Measurements from ENCODE around the gene MGAT4B.

The MGAT4B gene

DNA sequence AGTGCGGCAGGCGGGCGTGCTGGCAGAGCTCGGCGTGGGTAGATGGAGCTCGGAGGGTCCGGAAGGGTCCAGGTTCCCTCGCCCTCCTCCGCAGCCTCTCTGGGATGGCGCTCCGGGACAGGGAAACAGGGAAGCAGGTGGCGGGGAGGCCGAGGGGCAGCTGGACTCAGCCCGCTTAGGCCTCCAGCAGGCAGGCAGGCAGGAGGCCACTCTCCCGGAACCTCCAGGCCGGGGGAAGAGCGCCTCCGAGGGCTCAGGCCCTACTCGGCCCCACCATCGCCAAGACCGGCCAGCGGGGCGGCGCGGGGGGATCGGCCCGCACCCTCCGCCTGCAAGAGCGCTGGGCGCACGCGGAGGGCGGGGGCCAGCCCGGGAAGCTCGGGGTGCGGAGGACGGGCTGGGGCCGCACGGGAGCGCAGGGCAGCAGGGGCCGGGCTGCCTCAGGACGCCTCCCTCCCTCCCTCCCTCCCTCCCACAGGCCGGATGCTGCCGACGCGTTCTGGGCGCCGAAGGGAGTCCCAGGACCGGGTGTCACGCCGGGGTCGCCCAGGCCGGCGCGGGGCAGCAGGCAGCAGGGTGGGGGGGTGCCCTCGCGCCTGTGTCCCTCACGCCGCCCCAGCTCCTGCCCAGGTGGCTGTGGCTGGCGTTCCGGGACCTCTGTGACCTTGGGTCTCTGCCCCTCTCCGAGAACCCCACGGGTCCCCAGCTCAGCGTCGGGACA, 977 bp downstream of the MGAT4B start:
- peak; percentile 32 to 53 for DNase-seq

DNA sequence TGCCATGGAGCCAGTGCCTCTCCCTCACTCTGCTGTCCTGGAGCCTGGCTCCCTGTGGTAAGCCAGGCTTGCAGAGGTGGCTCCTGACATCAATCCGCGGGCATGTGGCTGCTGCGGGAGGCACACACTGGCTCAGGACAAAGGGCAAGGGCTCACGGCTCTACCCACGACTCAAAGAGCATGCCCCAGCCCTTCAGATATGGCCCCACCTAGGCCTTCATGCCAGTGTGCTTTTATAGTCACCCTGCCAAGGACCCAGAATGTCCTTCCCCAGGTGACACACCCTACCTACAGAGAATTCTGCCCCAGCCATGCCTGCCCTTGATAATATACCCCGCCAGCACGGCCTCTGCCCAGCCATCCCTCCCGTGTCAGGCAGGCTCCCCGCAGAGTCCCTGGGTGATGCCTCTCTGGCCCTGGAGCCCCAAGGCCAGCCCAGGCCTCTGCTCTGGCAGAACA, 1.6 kb downstream of the MGAT4B start:
- no peak for DNase-seq

DNA sequence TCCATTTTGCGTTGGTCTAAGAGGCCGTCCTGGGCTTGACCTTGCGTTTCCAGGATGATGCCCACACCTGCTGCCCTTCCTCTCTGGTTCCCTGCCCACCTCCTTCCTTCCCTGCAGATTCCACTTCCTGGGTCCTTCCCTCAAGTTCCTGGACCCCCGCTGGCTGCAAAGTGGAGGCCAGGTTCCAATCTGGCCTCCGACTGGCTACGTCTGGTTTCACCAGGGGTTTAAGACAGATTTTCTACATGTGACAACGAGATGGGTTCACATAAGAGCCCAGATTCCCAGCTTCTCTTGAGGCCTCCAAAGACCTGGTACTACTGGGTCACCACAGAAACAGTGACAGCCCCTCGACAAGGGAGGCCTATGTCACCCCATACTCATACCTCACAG, 2.1 kb downstream of the MGAT4B start:
- no peak for DNase-seq

DNA sequence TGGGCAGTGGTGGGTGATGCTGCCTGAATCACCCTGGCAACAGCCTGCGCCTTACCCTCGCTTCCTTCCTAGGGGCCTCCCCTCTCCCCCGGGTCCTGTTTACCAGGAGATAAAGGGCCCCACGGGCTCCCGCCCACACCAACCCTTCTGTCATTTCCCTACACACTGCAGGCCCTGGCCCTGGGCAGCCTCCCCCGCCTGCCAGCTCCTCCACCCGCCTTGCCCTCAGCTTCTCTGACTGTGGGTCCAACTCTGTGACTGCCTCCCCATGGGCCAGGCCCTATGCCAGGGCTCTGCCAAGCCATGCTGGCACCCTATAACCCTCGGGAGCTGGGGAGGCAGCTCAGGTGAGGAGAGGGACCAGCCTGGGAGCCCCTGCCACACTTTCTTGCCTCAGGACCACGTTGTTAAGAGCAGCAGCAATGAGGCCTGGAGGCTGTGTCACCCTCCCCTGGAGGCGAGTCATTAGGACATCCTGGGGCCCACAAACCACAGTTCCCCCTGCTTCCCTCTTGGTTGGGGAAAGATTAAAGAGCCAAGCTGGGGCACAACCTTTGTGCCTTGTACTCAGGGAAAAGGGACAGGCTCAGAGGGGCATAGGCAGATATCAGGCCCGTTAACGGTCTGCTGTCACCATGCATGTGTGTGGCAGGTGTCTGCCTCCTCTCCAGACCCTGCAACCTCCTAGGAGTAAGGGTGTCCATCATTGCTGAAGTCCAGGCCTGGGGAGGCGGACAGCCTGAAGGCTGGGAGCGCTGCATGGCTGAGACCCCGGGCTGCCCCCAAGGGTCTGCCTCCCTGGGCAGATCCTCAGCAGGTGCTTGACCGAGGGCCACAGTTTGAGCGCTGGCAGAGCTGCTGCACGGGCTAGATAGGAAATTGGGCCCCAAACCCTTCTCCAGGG, 2.8 kb downstream of the MGAT4B start:
- peak in 1 of 2 donors; percentile 27 for DNase-seq

DNA sequence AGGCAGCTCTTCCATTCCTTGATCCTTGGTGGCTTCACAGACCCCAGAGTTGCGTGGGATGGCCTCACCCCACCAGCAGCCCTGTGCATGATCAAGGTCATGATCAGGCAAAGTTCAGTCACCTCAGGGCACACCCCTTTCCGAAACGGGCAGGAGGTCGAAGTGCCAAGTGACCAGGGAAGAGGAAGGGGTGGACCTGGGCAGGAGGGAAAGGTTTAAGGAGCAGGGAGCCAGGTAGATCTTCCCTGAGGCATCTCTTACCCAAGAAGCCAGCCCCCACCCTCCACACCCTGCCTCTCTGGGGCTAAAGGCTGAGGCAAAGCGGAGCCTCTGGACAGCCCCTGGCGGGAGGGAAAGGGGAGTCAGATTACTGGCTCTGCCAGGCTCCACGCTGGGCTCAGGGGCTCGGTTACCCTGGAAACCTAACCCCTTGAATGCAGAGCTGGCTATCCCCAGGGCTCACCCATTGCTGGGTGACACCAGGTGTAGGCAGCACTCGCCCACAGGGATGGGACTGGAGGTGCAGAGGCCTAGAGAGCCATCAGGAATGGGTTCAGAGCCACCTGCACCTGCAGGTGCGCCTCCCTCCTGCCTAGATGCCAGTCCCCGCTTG, 3.6 kb downstream of the MGAT4B start:
- DNase-seq: no peak

DNA sequence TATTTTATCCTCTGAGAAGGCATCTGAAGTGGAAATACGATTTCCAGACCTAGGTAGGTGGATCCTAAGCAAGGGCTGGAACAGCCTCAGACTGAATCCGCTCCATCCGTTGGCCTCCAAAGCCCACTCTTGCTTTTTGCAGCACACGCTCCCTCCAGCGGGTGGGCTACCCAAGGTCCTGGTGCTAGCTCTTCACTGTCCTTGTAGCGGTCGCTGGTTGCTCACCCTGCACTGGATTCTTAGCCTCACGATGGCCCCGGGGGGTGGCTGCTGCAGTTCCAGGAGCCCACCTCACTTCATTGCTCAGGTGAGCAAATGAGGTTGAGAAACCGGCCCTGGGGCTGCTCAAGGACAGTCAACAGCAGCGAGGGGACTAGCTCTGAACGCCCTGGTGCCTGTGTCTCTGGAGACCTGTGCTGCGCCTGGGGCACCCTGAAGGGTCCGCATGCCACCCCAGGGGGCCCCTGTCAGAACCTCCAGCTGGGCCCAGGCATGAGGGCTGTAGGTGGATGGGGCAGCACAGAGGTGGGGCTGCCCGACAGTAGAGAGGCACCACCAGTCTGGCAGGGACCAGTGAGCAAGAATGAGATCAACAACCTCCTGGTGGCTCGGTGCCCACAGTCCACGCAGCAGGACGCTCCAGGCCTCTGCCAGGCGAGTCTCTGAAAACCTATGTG, 4.3 kb downstream of the MGAT4B start:
- DNase-seq: no peak

DNA sequence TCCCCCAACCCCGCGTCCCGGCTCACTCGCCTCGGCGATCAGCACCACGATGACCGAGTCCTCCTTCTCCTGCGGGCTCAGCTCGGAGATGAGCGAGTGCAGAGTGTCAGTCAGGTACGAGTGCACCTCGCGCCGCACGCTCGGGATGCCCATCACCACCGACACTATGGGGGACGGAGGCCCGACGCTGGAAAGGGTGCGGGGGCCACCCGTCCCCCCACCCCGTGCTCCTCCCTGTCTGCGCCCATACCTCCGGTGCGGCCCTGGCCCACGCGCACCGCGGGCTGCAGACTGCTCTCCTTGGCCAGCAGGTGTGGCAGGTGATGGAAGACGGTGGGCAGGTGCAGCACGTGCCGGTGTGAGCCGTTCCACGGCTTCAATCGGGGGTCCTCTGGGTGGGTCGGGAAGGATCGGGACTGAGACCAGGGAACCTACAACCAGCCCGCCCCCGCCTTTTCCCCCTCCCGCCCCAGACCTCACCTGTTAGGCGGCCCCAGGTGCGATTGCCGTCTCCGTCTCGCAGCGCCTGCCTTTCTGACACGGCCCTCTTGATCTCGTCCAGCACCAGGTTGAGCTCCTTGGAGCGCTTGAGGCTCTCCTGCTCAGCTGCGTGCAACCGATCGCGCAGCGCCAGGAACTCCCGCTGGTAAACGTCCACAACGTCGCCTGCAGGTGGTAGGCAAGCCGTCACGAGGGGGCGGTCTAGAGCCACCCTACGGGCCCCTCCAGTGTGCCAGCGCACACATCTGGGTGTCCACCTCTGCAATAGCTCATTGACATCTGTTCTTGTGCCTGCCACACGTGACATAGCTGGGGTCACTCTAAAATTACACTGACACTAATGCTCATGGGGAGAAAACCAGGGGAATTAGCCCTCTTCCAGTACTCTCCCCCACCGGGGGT, 5.1 kb downstream of the MGAT4B start:
- DNase-seq: peak; percentile 84 to 87

DNA sequence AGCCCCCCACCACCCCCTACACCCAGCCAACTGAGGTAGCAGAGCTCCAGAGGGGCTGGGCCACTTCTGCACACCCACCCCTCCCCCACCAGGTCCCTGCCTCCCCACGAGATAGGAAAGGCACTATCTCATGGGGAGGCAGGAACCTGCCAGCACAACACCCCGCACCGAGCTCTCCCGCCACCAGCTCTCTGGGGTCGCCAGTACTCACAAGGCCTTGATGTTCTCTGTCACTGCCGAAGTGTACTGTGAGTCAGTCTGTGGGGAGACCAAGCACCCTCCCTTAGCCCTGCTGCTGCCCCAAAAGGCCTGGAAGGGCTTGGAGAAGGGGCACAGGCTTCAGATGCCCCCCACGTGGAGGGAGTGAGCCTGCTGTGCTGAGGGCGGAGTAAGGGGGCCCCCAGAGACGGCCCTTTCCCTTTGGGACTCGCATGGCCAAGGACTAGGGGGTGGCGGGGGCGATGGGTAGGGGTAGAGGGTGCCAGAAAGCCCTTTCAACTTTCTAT, 5.9 kb downstream of the MGAT4B start:
- no peak for DNase-seq

DNA sequence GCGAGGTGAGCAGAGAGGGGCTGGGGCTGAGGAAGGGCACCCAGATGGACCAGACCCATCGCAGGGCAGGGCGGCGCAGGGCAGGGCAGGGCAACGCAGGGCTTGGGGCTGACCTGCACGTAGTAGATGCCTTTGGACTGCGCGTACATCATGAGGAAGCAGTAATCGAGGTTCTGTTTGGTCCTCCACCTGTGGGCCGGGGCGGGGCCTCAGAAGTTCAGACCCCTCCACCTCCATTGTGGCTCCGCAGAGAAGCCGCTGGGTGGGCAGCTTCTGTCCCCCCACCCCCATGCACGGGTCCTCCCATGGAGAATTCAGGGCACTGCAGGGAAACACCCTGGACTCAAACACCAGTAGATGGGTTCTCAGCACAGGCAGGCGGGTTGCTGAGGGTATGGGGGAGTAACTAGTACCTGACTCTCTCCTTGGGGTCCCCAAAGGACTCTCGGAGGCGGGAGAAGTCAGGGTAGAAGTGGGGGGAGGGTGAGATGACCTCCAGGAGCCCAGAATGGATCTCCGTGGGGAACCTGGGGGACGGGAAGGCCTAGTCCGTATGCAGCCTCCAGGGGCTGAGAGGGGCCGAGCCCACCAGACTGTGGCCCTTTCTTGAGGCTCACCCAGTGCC, 6.5 kb downstream of the MGAT4B start:
- no peak for DNase-seq

DNA sequence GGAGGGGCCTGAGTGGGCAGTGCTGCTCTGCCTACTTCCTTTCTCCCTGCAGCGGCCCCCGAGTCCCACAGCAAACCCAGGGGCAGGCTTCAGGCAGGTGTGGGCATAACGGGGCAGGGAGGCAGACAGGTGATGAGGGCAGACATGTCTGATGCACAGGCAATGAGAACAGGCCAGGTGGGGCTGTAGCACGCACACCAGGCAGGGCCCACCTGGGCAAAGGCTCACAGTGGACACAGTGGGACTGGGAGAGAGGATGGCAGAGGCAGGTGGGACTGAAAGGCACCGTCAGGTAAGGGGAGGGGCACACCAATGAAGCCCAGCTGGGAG, 7.1 kb downstream of the MGAT4B start:
- DNase-seq: no peak

DNA sequence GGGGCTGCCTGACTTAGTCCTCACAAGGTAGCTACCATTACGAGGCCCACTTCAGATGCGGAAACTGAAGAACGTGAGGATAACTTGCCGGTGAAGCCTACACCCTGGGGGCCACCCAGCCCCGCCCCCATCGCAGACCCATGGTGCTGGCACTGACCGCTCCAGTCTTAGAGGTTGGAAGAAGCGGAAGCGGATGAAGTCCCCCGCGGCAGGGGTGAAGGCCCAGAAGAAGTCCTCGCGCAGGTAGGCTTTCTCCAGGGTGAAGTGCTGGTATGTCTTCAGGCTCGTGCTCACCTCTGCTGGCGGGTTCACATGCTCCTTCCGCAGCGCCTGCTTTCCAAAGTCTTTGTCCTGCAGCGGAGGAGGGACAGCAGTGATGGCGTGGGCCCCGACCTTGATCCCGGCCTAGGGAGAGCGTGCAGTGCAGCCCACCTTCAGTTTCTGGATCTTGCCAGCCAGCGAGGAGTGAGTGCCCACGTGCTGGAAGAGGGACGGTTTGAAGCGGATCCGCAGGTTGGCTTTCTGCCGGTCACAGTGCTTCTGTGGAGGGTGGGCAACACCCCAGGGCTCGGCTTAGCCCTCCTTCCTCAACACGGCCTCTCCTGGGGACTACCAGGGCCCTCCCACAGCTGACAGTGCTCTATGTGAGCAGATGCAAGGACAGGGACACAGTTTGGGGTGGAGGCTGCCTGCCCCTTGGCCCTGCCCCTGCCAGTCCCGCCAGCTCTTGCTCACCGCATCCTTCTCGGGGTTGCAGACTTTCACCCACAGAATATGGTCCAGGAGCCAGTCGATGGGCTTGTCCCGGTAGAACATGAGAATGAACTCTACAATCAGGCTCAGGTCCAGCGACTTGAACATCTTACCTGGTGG, 7.7 kb downstream of the MGAT4B start:
- no peak for DNase-seq

DNA sequence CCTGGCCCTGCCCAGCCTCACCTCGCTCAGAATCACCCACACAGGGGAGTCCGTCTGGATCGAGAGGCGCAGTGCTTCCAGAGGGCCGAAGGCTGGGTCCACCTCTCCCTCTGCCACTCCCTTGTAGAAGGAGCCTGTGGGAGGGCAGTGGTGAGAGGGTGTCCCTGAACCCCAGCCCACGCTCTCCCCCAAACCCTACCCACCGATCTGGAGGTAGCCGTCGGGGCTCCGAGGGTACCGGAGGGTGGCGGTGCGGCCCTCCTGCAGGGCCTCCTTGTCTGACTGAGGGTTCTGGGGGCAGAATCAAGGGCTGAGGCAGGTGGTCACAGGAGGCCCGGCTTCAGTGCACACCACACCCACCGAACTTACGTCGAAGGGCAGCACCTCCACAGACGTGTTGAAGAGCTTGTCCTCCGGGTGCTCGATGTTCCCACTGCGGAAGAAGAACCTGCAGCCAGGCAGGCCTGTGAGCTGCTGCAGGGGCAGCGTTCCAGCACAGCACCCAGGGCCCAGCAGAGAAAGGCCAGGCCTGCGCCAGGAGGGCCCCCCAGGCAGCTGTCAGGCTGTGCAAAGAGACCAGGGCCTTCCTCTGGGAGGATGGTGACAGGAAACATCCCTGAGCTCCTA, 8.4 kb downstream of the MGAT4B start:
- DNase-seq: no peak

DNA sequence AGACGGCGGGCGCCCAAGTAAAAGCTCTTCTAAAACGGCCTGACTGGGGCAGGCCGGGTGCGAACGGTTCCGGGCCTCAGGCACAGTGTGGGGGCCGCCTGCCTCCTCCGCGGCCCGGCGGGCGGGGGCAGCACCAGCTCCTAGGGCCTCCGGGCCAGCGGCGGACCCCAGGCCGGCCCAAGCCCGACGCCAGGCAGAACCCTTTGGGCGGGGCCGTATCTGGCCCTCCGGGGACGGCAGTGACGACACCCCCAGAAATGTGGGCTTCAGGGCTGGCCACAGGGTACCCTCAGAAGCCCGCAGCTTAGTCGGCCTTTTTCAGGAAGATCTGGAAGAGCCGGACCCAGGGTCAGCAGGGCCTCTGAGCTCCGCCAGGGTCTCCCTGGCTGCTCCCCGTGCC, 8.9 kb downstream of the MGAT4B start:
- DNase-seq: no peak

DNA sequence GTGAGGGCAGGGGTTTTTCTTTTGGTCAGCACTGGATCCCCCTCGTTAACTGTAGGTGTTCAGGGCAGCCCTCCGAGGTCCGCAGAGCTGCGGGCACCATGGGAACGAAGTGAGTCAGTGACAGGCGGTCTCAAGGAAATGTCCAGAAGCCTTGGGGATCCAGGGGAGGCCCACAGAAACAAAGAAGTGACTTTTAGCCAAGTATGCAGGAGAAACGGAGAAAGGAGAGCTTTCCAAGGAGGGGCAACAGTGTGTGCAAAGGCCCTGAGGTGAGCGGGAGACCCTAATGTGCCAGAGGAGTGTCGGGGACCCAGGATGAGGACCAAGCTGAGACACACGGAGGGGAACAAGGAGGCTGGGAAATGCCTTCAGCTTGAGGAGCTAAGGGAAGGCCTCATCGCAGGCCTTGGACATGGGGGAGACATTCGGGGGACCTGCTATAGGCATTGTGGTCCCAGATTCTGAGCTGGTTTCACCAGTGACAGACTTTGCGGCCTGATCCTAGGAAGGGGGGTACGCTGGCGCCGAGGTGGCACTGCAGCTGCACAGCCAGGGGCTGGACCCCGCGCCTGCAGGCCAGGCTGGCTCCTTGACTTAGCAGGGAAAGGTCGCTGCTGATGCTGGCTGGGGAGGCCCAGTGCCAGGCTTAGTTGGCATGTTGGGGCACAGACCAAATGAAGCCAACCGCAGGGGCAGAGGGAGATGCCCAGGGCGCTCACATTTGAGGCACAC, 9.6 kb downstream of the MGAT4B start:
- no peak for DNase-seq

DNA sequence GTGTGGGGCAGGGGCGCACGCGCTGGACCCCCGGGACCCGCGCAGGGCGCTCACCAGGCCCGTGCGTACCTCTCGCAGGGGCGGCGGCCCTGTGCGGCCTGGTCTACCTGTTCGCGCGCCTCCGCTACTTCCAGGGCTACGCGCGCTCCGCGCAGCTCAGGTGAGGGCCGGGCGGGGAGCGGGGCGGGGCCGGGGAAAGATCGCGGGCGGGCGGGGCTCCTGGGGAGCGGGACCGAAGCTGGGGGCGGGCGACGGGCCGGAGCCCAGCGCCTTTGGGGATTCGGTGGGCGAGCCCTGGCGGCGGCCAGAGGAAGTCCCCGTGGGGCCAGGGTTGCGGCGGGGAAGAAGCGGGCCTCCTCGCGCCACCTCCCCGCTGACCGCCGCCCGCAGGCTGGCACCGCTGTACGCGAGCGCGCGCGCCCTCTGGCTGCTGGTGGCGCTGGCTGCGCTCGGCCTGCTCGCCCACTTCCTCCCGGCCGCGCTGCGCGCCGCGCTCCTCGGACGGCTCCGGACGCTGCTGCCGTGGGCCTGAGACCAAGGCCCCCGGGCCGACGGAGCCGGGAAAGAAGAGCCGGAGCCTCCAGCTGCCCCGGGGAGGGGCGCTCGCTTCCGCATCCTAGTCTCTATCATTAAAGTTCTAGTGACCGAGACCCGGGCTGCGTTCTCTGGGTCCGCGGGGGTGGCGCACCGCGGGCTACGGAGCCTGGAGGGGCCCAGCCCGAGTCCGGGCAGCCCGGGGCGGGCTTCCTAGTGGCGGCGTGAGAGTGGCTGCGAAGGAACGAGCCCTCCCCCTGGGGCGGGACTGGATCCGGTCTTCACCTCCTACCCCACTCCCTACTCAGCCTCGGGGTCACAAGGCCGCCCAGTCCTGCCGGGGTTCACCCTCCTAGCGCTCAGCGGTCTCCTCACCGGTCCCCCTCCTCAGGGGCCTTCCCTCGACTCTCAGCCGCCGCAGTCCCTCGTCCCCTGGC, 10.5 kb downstream of the MGAT4B start:
- DNase-seq: peak; percentile 67 to 77

DNA sequence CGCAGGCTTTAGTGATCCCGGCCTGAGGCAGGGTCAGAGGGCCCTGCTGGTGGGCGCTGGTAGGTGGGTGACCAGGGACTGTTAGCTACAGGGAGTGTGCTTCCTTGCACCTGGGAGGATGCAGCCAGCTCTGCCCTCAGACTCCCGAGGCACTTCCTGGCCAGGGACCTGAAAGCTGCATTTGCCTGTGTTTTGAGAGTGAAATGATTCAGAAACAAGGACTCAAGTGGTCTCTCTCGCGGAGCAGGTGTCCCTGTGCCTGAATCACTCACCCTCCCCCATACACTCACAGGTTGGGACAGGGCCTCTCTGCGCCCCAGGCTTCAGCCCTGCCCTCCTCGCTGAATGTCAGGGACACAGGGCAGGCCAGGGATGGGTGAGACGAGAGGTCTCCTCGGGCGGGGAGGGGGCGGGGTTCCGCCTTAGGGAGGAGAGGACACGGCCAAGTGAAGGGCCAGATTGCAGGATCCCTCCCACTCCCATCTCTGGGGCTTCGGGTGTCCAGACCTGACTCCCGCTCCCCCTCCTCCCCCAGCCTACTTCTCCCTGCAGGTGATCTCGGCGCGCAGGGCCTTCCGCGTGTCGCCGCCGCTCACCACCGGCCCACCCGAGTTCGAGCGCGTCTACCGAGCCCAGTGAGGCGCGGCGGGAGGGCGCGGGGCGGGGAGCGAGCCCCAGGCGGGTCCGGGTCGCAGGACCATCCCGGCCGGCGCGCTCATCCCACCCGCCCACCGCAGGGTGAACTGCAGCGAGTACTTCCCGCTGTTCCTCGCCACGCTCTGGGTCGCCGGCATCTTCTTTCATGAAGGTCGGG, 11.4 kb downstream of the MGAT4B start:
- no peak for DNase-seq

DNA sequence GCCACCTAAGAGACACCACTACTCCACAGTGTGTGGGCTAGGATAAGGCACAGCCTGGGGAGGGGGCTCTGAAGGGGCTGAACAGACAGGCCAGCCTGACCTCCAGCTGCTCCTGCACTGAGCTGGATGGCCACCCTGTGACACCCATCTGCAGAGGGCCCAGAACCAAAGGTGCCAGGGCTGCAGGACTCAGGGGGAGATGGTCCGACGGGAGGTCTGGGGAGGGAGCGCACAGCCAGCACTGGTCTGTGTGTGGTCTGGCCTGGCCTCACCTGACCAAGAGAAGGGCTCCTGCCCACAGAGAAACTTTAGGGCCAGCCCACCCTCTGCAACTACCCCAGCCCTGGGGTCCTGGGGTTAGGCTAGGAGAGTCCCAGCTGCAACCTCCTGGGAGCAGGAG, 12.1 kb downstream of the MGAT4B start:
- DNase-seq: no peak
